WERI-Rb-1 (cell line): ENCODE data around the gene GNA15.

ENCODE experiments used
- DNase-seq: peaks from one replicate; pipeline ENCODE4 v3.0.0-alpha.2; 2020
- H3K27ac ChIP-seq: fragments of 250-450 bp; sonication (Bioruptor Pico); 2 replicates; pipeline ENCODE4 v1.5.1; 2020; ENCODE audit warnings: mild to moderate bottlenecking, moderate library complexity
- H3K27me3 ChIP-seq: fragments of 250-450 bp; sonication (Bioruptor Pico); 2 replicates; pipeline ENCODE4 v1.5.1; 2021; ENCODE audit warnings: mild to moderate bottlenecking, low read depth, moderate library complexity; ENCODE audit not compliant: insufficient read depth, severe bottlenecking
- H3K36me3 ChIP-seq: fragments of 250-450 bp; sonication (Bioruptor Pico); 2 replicates; pipeline ENCODE4 v1.5.1; 2020; ENCODE audit warnings: mild to moderate bottlenecking, moderate library complexity
- H3K4me3 ChIP-seq: 2 replicates; pipeline ENCODE4 v1.5.1; 2011; ENCODE audit warnings: low read depth, mild to moderate bottlenecking, control low read depth, low read length
- H3K9me3 ChIP-seq: fragments of 250-450 bp; sonication (Bioruptor Pico); 2 replicates; pipeline ENCODE4 v1.5.1; 2021; ENCODE audit warnings: mild to moderate bottlenecking, moderate library complexity; ENCODE audit not compliant: severe bottlenecking
- TF ChIP-seq, protein P1 (sequence below): IDR thresholded peaks from 2 replicates; pipeline ENCODE4 v1.5.1; 2011; ENCODE audit warnings: low read depth, mild to moderate bottlenecking, control low read depth, inconsistent platforms, low read length

The GNA15 gene

DNA sequence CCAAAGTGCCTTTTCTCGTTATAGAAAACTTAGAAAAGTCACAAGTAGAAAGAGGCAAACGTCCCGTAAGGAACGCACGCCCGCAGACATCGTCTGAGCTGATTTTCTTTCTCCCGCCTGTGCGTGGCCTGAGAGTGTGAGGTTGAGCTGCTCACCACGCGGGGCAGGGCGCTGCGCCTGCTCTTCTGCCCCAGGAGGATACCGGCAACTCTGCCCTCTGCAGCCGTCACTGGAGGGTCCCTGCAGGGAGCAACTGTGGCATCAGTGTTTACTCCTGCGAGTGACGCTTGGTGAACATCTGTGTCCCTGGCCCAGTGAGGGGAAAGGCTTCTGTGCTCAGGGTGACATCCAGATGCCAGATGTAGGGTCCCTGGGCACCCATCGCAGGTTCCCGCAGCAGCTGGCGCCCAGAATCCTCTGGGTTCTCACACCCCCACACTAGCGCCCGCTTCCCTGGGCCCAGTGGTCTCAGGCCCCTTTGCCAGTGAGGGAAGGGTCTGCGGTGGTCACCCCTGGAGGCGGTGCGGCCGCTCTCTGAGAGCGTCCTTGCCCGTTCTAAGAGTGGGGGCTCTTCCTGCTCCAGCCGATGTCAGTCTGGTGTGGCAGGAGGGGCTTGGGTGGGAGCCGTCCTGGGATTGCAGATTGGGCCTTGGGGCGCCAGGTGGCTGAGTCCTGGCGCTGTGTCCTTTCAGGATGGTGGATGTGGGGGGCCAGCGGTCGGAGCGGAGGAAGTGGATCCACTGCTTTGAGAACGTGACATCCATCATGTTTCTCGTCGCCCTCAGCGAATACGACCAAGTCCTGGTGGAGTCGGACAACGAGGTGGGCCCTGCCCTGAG is 17.4 kb upstream of the GNA15 start:
- H3K27ac ChIP-seq, result no peak overlapping the region
- TF ChIP-seq, protein P1, sequence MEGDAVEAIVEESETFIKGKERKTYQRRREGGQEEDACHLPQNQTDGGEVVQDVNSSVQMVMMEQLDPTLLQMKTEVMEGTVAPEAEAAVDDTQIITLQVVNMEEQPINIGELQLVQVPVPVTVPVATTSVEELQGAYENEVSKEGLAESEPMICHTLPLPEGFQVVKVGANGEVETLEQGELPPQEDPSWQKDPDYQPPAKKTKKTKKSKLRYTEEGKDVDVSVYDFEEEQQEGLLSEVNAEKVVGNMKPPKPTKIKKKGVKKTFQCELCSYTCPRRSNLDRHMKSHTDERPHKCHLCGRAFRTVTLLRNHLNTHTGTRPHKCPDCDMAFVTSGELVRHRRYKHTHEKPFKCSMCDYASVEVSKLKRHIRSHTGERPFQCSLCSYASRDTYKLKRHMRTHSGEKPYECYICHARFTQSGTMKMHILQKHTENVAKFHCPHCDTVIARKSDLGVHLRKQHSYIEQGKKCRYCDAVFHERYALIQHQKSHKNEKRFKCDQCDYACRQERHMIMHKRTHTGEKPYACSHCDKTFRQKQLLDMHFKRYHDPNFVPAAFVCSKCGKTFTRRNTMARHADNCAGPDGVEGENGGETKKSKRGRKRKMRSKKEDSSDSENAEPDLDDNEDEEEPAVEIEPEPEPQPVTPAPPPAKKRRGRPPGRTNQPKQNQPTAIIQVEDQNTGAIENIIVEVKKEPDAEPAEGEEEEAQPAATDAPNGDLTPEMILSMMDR, result no peak
- H3K4me3 ChIP-seq, result no peak overlapping the region
- H3K9me3 ChIP-seq, result no peaks in the 10 kb centered on the region
- H3K36me3 ChIP-seq, result peaks cover 31% of the 10 kb centered on the region
- no peaks in the 10 kb centered on the region for H3K27me3 ChIP-seq
- DNase-seq, result no peak

DNA sequence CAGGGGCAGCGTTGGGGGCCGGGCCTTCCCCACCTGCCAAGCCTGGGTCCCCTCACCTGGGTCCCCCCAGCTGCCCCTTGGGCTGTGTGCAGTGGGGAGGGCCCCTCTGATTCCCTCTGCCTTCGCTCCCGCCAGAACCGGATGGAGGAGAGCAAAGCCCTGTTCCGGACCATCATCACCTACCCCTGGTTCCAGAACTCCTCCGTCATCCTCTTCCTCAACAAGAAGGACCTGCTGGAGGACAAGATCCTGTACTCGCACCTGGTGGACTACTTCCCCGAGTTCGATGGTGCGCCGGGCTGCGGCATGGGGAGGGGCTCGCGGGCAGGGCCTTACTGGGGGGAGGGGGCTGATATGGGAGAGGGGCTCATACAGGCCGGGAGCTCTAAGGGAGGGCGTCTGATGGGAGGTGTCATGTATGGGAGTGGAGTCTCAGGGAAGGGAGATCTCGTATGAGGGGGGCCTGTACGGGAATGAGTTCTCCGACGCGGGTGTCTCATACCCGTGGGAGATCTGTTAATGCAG is 16.7 kb upstream of the GNA15 start:
- H3K9me3 ChIP-seq, result no peaks in the 10 kb centered on the region
- peaks cover 28% of the 10 kb centered on the region for H3K36me3 ChIP-seq
- H3K4me3 ChIP-seq, result no peak overlapping the region
- no peak overlapping the region for H3K27ac ChIP-seq
- DNase-seq, result no peak
- H3K27me3 ChIP-seq, result no peaks in the 10 kb centered on the region
- TF ChIP-seq, protein P1, result no peak

DNA sequence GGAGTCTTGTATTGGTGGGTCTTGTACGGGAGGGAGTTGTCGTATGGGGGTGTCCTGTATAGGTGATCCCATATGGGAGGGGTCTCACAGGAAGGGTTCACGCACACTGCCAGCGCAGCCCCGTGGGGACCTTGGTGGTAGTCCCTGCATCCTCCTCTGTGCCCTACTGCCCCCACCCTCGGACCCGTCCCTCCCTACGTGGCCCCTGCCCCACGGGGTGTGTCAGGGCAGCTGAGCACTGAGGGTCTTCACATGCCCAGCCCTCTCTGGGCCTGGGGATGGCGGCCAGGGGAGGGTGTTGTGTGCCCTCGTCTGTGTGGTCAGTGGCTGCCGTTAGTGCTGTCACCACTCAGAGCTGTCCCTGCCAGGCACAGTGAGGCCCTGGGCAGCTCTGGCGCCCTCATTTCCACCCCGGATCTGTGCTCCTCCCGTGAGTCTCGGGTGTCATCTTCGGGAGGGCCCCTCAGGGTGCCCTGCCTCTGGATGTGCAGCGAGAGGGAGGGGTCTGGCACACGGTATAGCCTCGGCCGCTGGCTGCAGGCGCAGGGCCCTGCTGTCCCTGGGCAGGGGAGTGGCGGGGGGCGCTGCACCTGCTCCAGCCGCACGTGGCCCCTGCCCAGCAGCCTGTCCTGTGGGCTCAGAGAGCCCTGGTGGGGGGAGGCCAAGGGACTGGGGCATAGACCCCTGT is 16.0 kb upstream of the GNA15 start:
- DNase-seq, result no peak
- Histone ChIP-seq H3K9me3 (no peaks in the 10 kb centered on the region), H3K36me3 (peaks cover 24% of the 10 kb centered on the region), H3K27me3 (no peaks in the 10 kb centered on the region), H3K4me3 (no peak overlapping the region), H3K27ac (no peak overlapping the region)
- TF ChIP-seq, protein P1, result no peak

DNA sequence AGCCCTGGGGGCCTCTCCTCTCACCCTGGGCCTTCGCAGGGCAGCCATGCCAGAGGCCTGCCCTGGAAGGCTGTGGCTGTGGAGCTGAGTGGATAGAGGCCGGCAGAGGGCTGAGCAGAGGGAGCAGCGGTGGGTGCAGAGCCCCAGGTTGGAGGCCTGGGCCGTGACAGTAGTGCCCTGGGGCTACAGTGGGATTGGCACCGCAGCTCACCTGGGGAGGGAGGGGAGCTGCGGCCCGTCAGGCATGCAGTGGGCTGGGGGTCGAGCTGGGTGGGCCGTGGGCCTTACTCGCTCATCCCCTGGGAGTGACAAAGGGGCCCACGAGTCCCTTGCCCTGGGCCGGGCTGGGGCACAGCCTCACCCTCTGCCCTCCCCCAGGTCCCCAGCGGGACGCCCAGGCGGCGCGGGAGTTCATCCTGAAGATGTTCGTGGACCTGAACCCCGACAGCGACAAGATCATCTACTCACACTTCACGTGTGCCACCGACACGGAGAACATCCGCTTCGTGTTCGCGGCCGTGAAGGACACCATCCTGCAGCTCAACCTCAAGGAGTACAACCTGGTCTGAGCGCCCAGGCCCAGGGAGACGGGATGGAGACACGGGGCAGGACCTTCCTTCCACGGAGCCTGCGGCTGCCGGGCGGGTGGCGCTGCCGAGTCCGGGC is 15.1 kb upstream of the GNA15 start:
- Histone ChIP-seq H3K4me3 (no peak overlapping the region), H3K36me3 (peaks cover 21% of the 10 kb centered on the region), H3K27ac (no peak overlapping the region), H3K9me3 (no peaks in the 10 kb centered on the region), H3K27me3 (no peaks in the 10 kb centered on the region)
- no peak for DNase-seq
- TF ChIP-seq, protein P1, result no peak

DNA sequence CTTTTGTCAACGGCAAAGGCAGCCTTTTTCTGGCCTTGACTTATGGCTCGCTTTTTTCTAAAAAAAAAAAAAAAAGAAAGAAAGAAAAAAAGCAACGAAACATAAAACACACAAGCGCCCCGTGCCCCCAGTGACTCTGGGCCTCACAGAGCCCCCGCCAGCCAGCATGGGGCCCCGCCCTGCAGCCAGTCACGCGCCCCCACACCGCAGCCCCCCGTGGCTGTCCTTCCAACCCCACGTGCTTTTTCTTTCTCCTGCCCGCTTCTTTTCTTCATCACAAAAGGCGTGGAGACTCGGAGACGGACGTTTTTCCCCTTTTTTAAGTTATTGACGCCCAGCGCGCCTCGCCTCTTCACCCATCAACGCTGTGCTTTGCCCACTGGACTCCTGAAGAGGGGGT is 14.4 kb upstream of the GNA15 start:
- TF ChIP-seq, protein P1, result no peak
- H3K4me3 ChIP-seq, result no peak overlapping the region
- H3K36me3 ChIP-seq, result peaks cover 21% of the 10 kb centered on the region
- H3K27ac ChIP-seq, result no peak overlapping the region
- DNase-seq, result no peak
- H3K27me3 ChIP-seq, result no peaks in the 10 kb centered on the region
- no peaks in the 10 kb centered on the region for H3K9me3 ChIP-seq
